GM12891 (cell line): Measurements from ENCODE around the gene SVOPL.

Experiments
- DNase-seq: peaks from one replicate; pipeline ENCODE4 v3.0.0; 2011; ENCODE audit warnings: low spot score; ENCODE audit not compliant: insufficient read length
- FAIRE-seq: peaks from 2 replicates; lab custom pipeline; 2011; peaks lifted over from hg19 to GRCh38; lab: Jason Lieb, UNC
- PAX5 ChIP-seq: IDR thresholded peaks from 2 replicates; pipeline ENCODE4 v1.6.1; 2011; ENCODE audit warnings: low read length, moderate library complexity, mild to moderate bottlenecking; ENCODE audit not compliant: insufficient read depth, severe bottlenecking
- POLR2A ChIP-seq: IDR thresholded peaks from 2 replicates; pipeline ENCODE4 v1.6.1; 2011; ENCODE audit warnings: low read depth, low read length, control low read depth
- POLR2AphosphoS5 ChIP-seq: IDR thresholded peaks from 2 replicates; pipeline ENCODE4 v1.6.1; 2011; ENCODE audit warnings: low read depth, low read length, control low read depth
- POU2F2 ChIP-seq: IDR thresholded peaks from 2 replicates; pipeline ENCODE4 v1.6.1; 2011; ENCODE audit warnings: low read depth, mild to moderate bottlenecking, control low read depth, low read length, moderate library complexity
- SPI1 ChIP-seq: IDR thresholded peaks from 2 replicates; pipeline ENCODE4 v1.6.1; 2011; ENCODE audit warnings: low read depth, low read length, control low read depth
- TAF1 ChIP-seq: IDR thresholded peaks from 2 replicates; pipeline ENCODE4 v1.6.1; 2011; ENCODE audit warnings: low read depth, low read length, control low read depth

The SVOPL gene

DNA sequence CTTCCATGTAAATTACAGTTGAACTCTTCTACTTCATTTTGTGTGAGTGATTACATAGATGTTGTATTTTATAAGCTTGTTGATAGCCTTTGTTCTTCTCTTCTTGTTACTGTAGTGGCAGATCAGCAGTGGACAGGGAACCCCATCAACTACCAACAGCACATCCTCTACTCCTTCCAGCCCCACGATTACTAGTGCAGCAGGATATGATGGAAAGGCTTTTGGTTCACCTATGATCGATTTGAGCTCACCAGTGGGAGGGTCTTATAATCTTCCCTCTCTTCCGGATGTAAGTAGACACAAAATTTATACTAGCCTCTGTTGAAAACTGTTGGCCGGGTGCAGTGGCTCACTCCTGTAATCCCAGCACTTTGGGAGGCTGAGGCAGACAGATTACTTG is 130.4 kb downstream of the SVOPL start:
- TF ChIP-seq POU2F2: no peak
- no peak for TF ChIP-seq PAX5
- no peak for TF ChIP-seq POLR2A
- TF ChIP-seq TAF1: no peak
- no peak for TF ChIP-seq POLR2AphosphoS5
- TF ChIP-seq SPI1: no peak
- DNase-seq: no peak
- FAIRE-seq: no peak

DNA sequence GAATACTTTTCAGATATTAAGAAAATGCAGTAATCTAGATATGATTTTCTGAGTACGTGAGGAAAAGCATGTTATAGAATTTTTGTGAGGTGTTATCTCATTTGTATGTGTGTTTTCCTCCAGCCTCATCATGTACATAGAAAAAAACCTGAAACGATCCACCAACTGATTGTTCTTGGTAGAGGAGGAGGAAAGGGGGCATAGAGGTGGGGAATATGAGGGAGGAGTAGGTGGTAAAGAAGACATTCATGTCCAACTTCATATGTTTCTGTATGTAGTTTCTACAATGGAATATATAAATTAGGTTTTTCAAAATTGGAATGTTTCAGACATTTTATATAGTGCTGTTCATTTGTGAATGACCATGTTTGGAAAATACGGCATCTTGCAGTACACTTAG is 131.7 kb downstream of the SVOPL start:
- no peak for DNase-seq
- TF ChIP-seq POLR2AphosphoS5 (no peak), POLR2A (no peak), PAX5 (no peak), POU2F2 (no peak), TAF1 (no peak), SPI1 (no peak)
- no peak for FAIRE-seq

DNA sequence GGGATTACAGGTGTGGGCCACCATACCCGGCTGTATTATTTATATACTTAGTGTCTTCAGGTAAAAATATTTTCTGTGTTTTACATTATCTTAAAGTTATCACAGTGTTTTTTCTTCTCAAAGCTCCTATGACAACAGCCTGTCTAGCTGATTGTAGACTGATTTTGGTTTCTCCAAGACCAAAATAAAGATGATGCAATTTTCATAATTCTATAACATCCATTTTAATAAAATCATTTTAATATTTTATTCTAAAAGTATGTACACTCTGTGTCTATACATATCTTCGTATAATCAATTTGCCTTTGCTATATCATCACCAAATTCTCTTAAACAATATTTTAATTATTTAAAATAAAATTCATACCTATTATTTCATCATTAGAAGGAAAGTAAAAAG is 132.5 kb downstream of the SVOPL start:
- DNase-seq (no peak), FAIRE-seq (no peak)
- TF ChIP-seq SPI1 (no peak), TAF1 (no peak), POU2F2 (no peak), PAX5 (no peak), POLR2AphosphoS5 (no peak), POLR2A (no peak)

DNA sequence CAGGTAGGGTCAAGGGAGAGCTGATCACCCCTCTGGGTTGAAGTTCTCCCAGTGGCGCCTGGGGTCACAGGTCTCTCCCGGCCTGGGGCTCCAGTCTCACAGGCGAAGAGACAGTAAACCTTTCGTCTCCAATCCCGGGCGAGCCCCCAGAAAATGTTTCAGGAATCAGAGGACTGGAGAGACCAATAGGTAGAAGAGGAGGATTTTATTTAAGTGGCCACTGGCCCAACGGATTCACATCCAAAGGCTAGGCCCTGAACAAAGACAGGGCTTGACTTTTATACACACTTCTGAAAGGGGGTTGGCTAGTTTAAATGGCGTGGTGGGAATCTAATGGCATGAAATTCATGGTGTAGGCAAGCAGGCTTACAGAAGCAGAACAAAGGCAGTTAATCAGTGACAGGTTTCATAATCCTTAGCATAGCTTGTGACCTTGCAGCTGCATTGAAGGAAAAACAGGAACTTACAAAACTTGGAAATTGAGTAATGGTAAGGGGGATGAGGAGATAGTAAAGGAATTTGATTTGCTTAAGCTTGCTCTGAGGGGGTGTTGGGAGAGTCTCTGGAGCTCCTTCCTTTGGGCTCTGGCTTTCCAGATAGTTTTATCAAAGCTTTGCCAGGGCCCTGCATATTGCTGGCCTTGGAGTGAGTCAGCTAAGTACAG is 135.6 kb downstream of the SVOPL start:
- DNase-seq (no peak), FAIRE-seq (no peak)
- no peak for TF ChIP-seq POLR2AphosphoS5
- no peak for TF ChIP-seq POLR2A
- TF ChIP-seq SPI1: no peak
- no peak for TF ChIP-seq POU2F2
- TF ChIP-seq PAX5: no peak
- no peak for TF ChIP-seq TAF1

DNA sequence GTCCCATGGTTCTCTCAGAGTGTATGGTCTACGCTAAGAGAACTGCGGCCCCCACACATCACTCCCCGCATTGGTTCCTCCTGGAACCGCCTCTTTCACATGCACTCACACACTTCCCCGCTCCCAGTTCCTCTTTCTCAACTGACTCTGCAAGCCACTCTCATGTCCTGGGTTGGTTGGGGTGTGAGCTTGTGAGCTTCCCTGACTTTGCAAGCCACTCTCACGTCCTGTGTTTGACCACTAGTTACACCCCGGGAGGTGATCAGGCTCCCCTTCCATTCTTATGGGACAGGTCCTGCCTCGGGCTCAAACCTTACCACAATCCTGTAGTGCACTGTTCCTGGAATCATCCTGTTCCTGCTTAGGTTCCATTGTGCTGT is 136.1 kb downstream of the SVOPL start:
- no peak for FAIRE-seq
- no peak for DNase-seq
- TF ChIP-seq POLR2AphosphoS5: no peak
- peak; percentile 56 for TF ChIP-seq SPI1

DNA sequence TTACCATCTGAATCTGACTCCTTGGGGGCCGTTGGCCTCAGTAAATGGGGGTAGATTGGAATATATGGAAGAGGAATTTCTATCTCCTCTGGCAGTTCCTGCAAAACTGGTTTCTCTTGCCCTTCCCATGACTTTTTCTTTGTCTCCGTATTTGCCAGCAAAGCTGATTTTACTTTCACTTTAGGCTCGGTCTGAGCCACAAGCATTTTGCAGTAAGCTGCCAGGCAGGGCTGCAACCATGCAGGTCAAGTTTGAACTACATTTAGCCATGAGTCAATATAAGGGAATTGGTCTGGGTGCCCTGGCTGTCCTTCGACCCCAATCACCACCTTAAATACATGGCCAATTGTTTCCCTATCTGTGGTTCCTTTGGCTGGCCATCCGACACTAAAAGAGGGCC is 136.8 kb downstream of the SVOPL start:
- FAIRE-seq (no peak), DNase-seq (no peak)
- TF ChIP-seq POU2F2: no peak
- no peak for TF ChIP-seq SPI1
- no peak for TF ChIP-seq POLR2AphosphoS5
- no peak for TF ChIP-seq POLR2A
- no peak for TF ChIP-seq TAF1
- no peak for TF ChIP-seq PAX5

DNA sequence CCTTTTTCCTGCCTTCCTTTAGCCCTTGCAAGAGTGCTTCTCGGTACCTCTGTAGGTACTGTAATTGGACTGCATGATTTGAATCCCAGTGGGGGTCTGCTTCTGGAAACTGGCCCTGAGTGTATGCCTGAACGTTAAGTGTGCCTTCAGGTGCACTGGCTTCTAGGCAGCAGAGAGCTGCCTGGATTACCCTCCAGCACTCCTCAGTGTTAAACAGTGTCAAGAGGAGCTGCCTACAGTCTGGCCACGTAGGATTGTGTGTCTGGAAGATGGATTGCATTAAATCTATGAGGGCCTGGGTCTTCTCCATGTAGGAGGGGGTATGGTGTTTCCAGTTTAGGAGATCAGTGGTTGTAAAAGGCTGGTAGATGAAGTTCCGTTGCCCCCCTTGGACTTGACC is 137.4 kb downstream of the SVOPL start:
- DNase-seq (no peak), FAIRE-seq (no peak)
- TF ChIP-seq SPI1 (no peak), POLR2AphosphoS5 (no peak), POU2F2 (no peak), PAX5 (no peak), TAF1 (no peak), POLR2A (no peak)

DNA sequence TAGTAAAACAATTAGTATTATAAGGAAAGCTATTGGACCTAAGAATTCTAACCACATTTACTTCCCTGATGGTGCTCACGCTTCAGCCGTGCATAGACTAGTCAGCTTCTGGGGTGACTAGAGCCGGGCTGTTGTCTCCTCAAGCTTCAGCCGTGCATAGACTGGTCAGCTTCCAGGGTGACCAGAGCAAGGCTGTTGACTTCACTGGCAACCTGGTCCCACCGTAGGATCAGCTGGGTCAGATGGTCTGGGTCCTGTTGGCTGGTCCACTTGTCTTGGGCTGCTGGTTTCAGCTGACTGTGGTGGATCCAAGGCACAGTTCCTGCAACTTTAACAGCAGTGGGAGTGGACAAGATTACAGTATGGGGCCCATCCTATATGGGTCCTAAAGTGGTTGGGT is 141.7 kb downstream of the SVOPL start:
- DNase-seq: no peak
- FAIRE-seq: no peak
- TF ChIP-seq SPI1 (no peak), POLR2A (no peak), POU2F2 (no peak), POLR2AphosphoS5 (no peak), PAX5 (no peak), TAF1 (no peak)

DNA sequence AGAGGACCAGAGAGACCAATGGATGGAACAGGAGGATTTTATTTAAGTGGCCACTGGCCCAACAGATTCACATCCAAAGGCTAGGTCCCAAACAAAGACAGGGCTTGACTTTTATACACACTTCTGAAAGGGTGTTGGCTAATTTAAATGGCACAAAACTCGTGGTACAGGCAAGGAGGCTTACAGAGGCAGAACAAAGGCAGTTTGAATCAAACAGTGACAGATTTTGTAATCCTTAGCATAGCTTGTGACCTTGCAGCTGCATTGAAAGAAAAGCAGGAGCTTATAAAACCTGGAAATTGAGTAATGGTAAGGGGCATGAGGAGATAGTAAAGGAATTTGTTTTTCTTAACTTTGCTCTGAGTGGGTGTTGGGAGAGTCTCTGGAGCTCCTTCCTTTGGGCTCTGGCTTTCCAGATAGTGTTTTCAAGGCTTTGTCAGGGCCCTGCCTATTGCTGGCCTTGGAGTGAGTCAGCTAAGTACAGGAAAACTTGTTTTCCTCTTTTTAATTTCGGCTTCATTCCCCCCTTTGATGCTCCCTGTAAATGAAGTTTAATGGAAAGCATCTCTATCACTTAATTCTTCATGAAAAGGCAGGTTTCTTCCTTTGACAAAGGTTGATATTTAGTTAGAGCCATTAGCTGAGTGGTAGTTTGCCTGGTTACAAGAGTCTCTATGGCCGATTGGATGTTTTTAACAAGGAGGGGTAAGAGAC is 144.2 kb downstream of the SVOPL start:
- FAIRE-seq (no peak), DNase-seq (no peak)
- TF ChIP-seq SPI1: no peak
- no peak for TF ChIP-seq POU2F2
- no peak for TF ChIP-seq TAF1
- no peak for TF ChIP-seq POLR2A
- no peak for TF ChIP-seq POLR2AphosphoS5
- TF ChIP-seq PAX5: no peak

DNA sequence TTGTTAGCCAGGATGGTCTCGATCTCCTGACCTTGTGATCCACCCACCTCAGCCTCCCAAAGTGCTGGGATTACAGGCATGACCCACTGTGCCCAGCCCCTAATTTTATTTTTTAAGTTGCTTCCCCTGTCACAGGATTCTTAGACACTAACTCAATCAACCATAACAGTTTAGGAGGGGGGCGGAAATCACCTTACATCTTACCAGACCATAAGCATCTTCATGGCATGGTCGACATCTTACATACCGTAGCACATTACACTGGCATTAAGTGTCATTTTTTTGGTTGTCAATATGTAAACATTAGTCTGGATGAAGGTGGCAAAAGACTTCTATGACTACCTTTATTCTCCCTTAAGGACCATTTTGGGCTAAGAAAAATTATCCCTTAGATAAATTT is 145.5 kb downstream of the SVOPL start:
- TF ChIP-seq POLR2AphosphoS5: no peak
- no peak for TF ChIP-seq SPI1
- TF ChIP-seq PAX5: no peak
- no peak for TF ChIP-seq POU2F2
- TF ChIP-seq POLR2A: no peak
- TF ChIP-seq TAF1: no peak
- no peak for FAIRE-seq

More for the DNA sequence above, 145.5 kb downstream of the SVOPL start:
- no peak for DNase-seq
